ENCODE measurements around the gene SHD.
"Not testable (repeated sequence)": the region's sequence is repeated elsewhere in the genome, so short reads cannot be mapped to it uniquely, and the experiment has no call there.

SHD gene

GRCh38 chr19:4241824-4242430, 37.1 kb upstream of the SHD start:
- no peak for DNase-seq (ENCODE audit: low read depth)
- H3K9me3 ChIP-seq (ENCODE audit: control insufficient read depth, low read length), result peaks cover 10% of the 10 kb centered on the region
- no peaks in the 10 kb centered on the region for H3K36me3 ChIP-seq (ENCODE audit: control insufficient read depth, insufficient read depth, low read length, severe bottlenecking)
- no peak overlapping the region for H3K4me3 ChIP-seq (ENCODE audit: low read length)
- H3K4me1 ChIP-seq (ENCODE audit: control insufficient read depth, insufficient read depth, low read length), result peaks cover 5% of the 10 kb centered on the region
- H3K27me3 ChIP-seq (replicated peaks; ENCODE audit: control insufficient read depth, insufficient read depth, low read length), result peaks cover 2% of the 10 kb centered on the region
- H3K9ac ChIP-seq (ENCODE audit: low read length), result no peak overlapping the region

GRCh38 chr19:4245938-4246337, 33.1 kb upstream of the SHD start:
- peak overlapping the region; percentile 91 for H3K4me3 ChIP-seq (ENCODE audit: low read length)
- DNase-seq (ENCODE audit: low read depth), result not testable (repeated sequence)

GRCh38 chr19:4246767-4247593, 32.1 kb upstream of the SHD start, which contains the start of gene YJU2:
TSS of gene YJU2 (plus strand) at chr19:4247080. CDS start at chr19:4247147, 67 bp downstream.
- Histone ChIP-seq H3K4me3 (ENCODE audit: low read length) (peak within 1 kb of the TSS; percentile 91), H3K9ac (ENCODE audit: low read length) (peak within 1 kb of the TSS; percentile 92), H3K36me3 (ENCODE audit: control insufficient read depth, insufficient read depth, low read length, severe bottlenecking) (peaks cover 29% of the 10 kb centered on the region), H3K4me1 (ENCODE audit: control insufficient read depth, insufficient read depth, low read length) (peaks cover 7% of the 10 kb centered on the region), H3K27me3 (replicated peaks; ENCODE audit: control insufficient read depth, insufficient read depth, low read length) (no peaks in the 10 kb centered on the region), H3K9me3 (ENCODE audit: control insufficient read depth, low read length) (peaks cover 3% of the 10 kb centered on the region)
- peak; percentile 100 for DNase-seq (ENCODE audit: low read depth)

More at GRCh38 chr19:4245938-4246337, 33.1 kb upstream of the SHD start:
- H3K9ac ChIP-seq (ENCODE audit: low read length); H3K27me3 ChIP-seq (replicated peaks; ENCODE audit: control insufficient read depth, insufficient read depth, low read length); H3K9me3 ChIP-seq (ENCODE audit: control insufficient read depth, low read length); H3K4me1 ChIP-seq (ENCODE audit: control insufficient read depth, insufficient read depth, low read length): not testable (repeated sequence)
- peaks cover 20% of the 10 kb centered on the region for H3K36me3 ChIP-seq (ENCODE audit: control insufficient read depth, insufficient read depth, low read length, severe bottlenecking)

- no peak overlapping the region for H3K4me3 ChIP-seq (ENCODE audit: low read length)
- no peak for DNase-seq (ENCODE audit: low read depth)
- H3K9me3 ChIP-seq (ENCODE audit: control insufficient read depth, low read length), result peaks cover 4% of the 10 kb centered on the region
- H3K27me3 ChIP-seq (replicated peaks; ENCODE audit: control insufficient read depth, insufficient read depth, low read length), result no peaks in the 10 kb centered on the region
- H3K4me1 ChIP-seq (ENCODE audit: control insufficient read depth, insufficient read depth, low read length), result no peaks in the 10 kb centered on the region
- peaks cover 59% of the 10 kb centered on the region for H3K36me3 ChIP-seq (ENCODE audit: control insufficient read depth, insufficient read depth, low read length, severe bottlenecking)
- H3K9ac ChIP-seq (ENCODE audit: low read length), result no peak overlapping the region
Measured at GRCh38 chr19:4256563-4256962, 22.5 kb upstream of the SHD start.

GRCh38 chr19:4257025-4257424, 22.0 kb upstream of the SHD start:
- no peaks in the 10 kb centered on the region for H3K4me1 ChIP-seq (ENCODE audit: control insufficient read depth, insufficient read depth, low read length)
- no peak for DNase-seq (ENCODE audit: low read depth)
- H3K9me3 ChIP-seq (ENCODE audit: control insufficient read depth, low read length), result peaks cover 4% of the 10 kb centered on the region
- H3K27me3 ChIP-seq (replicated peaks; ENCODE audit: control insufficient read depth, insufficient read depth, low read length), result no peaks in the 10 kb centered on the region
- H3K4me3 ChIP-seq (ENCODE audit: low read length), result no peak overlapping the region
- no peak overlapping the region for H3K9ac ChIP-seq (ENCODE audit: low read length)
- peaks cover 56% of the 10 kb centered on the region for H3K36me3 ChIP-seq (ENCODE audit: control insufficient read depth, insufficient read depth, low read length, severe bottlenecking)

- Histone ChIP-seq H3K9ac (ENCODE audit: low read length) (no peak overlapping the region), H3K27me3 (replicated peaks; ENCODE audit: control insufficient read depth, insufficient read depth, low read length) (no peaks in the 10 kb centered on the region), H3K36me3 (ENCODE audit: control insufficient read depth, insufficient read depth, low read length, severe bottlenecking) (peaks cover 55% of the 10 kb centered on the region), H3K9me3 (ENCODE audit: control insufficient read depth, low read length) (peaks cover 4% of the 10 kb centered on the region), H3K4me1 (ENCODE audit: control insufficient read depth, insufficient read depth, low read length) (no peaks in the 10 kb centered on the region), H3K4me3 (ENCODE audit: low read length) (no peak overlapping the region)
- DNase-seq (ENCODE audit: low read depth), result no peak
Measured at GRCh38 chr19:4258181-4258580, 20.9 kb upstream of the SHD start.

- no peak for DNase-seq (ENCODE audit: low read depth)
- H3K9me3 ChIP-seq (ENCODE audit: control insufficient read depth, low read length), result peaks cover 4% of the 10 kb centered on the region
- no peaks in the 10 kb centered on the region for H3K27me3 ChIP-seq (replicated peaks; ENCODE audit: control insufficient read depth, insufficient read depth, low read length)
- peaks cover 42% of the 10 kb centered on the region for H3K36me3 ChIP-seq (ENCODE audit: control insufficient read depth, insufficient read depth, low read length, severe bottlenecking)
- H3K9ac ChIP-seq (ENCODE audit: low read length), result no peak overlapping the region
- no peak overlapping the region for H3K4me3 ChIP-seq (ENCODE audit: low read length)
- no peaks in the 10 kb centered on the region for H3K4me1 ChIP-seq (ENCODE audit: control insufficient read depth, insufficient read depth, low read length)
Measured at GRCh38 chr19:4260613-4261191, 18.4 kb upstream of the SHD start.

- H3K9me3 ChIP-seq (ENCODE audit: control insufficient read depth, low read length), result no peaks in the 10 kb centered on the region
- no peaks in the 10 kb centered on the region for H3K27me3 ChIP-seq (replicated peaks; ENCODE audit: control insufficient read depth, insufficient read depth, low read length)
- H3K36me3 ChIP-seq (ENCODE audit: control insufficient read depth, insufficient read depth, low read length, severe bottlenecking), result peaks cover 42% of the 10 kb centered on the region
- H3K4me1 ChIP-seq (ENCODE audit: control insufficient read depth, insufficient read depth, low read length), result peaks cover 5% of the 10 kb centered on the region
- H3K4me3 ChIP-seq (ENCODE audit: low read length), result no peak overlapping the region
- H3K9ac ChIP-seq (ENCODE audit: low read length), result no peak overlapping the region
- no peak for DNase-seq (ENCODE audit: low read depth)
Measured at GRCh38 chr19:4264812-4265211, 14.3 kb upstream of the SHD start.

GRCh38 chr19:4266253-4267000, 12.6 kb upstream of the SHD start:
- no peak overlapping the region for H3K4me3 ChIP-seq (ENCODE audit: low read length)
- no peak for DNase-seq (ENCODE audit: low read depth)
- peaks cover 32% of the 10 kb centered on the region for H3K36me3 ChIP-seq (ENCODE audit: control insufficient read depth, insufficient read depth, low read length, severe bottlenecking)
- H3K4me1 ChIP-seq (ENCODE audit: control insufficient read depth, insufficient read depth, low read length), result peaks cover 5% of the 10 kb centered on the region
- H3K27me3 ChIP-seq (replicated peaks; ENCODE audit: control insufficient read depth, insufficient read depth, low read length), result no peaks in the 10 kb centered on the region
- no peaks in the 10 kb centered on the region for H3K9me3 ChIP-seq (ENCODE audit: control insufficient read depth, low read length)
- no peak overlapping the region for H3K9ac ChIP-seq (ENCODE audit: low read length)

GRCh38 chr19:4267101-4267900, 11.8 kb upstream of the SHD start:
- DNase-seq (ENCODE audit: low read depth), result peak; percentile 65
- Histone ChIP-seq H3K9ac (ENCODE audit: low read length) (no peak overlapping the region), H3K4me3 (ENCODE audit: low read length) (no peak overlapping the region)

More at GRCh38 chr19:4267101-4267900, 11.8 kb upstream of the SHD start:
- Histone ChIP-seq H3K27me3 (replicated peaks; ENCODE audit: control insufficient read depth, insufficient read depth, low read length) (no peaks in the 10 kb centered on the region), H3K36me3 (ENCODE audit: control insufficient read depth, insufficient read depth, low read length, severe bottlenecking) (peaks cover 31% of the 10 kb centered on the region), H3K9me3 (ENCODE audit: control insufficient read depth, low read length) (no peaks in the 10 kb centered on the region), H3K4me1 (ENCODE audit: control insufficient read depth, insufficient read depth, low read length) (peaks cover 5% of the 10 kb centered on the region)

All from adipocyte (in vitro differentiated cells).